Neural cell (in vitro differentiated cells): ENCODE measurements around the gene TRAF3.

Experiments
- CTCF ChIP-seq: fragments of 450-650 bp; IDR thresholded peaks from 2 replicates; pipeline ENCODE4 v1.5.1; 2014; ENCODE audit warnings: antibody characterized with exemption, mild to moderate bottlenecking, moderate library complexity; ENCODE audit not compliant: poor library complexity, severe bottlenecking
- EP300 ChIP-seq: fragments of 450-650 bp; conservative IDR thresholded peaks from 2 replicates; pipeline ENCODE4 v1.6.1; 2014; ENCODE audit warnings: antibody characterized with exemption, mild to moderate bottlenecking, moderate library complexity; ENCODE audit not compliant: poor library complexity, severe bottlenecking
- MXI1 ChIP-seq: fragments of 450-650 bp; conservative IDR thresholded peaks from 2 replicates; pipeline ENCODE4 v1.6.1; 2014; ENCODE audit warnings: antibody characterized with exemption, mild to moderate bottlenecking; ENCODE audit not compliant: poor library complexity, severe bottlenecking
- POLR2AphosphoS5 ChIP-seq: IDR thresholded peaks from 2 replicates; pipeline ENCODE4 v1.6.1; 2012
- RAD21 ChIP-seq: fragments of 450-650 bp; conservative IDR thresholded peaks from 2 replicates; pipeline ENCODE4 v1.6.1; 2014; ENCODE audit warnings: antibody characterized with exemption, mild to moderate bottlenecking, moderate library complexity
- SMC3 ChIP-seq: fragments of 450-650 bp; conservative IDR thresholded peaks from 2 replicates; pipeline ENCODE4 v1.6.1; 2014; ENCODE audit warnings: antibody characterized with exemption, mild to moderate bottlenecking, moderate library complexity; ENCODE audit not compliant: poor library complexity
- TAF1 ChIP-seq: IDR thresholded peaks from 2 replicates; pipeline ENCODE4 v1.6.1; 2012; ENCODE audit warnings: low read depth

GRCh38 chr14:102932484-102933248 lies 155.4 kb downstream of the TRAF3 start:
- no peak for TF ChIP-seq CTCF
- TF ChIP-seq RAD21 = no peak
- no peak for TF ChIP-seq TAF1
- TF ChIP-seq POLR2AphosphoS5 = no peak
- TF ChIP-seq EP300 = no peak
- TF ChIP-seq SMC3 = no peak
- TF ChIP-seq MXI1 = no peak
